ENCODE data around the gene C16orf92. TPM values are rescaled to one million over a fixed set of nuclear protein-coding genes. Genes with fewer than 3 reads are reported as not detected.

C16orf92 gene
- total and polyA plus RNA-seq, 2 of the 13 experiments (the other 11 are each of a cell fraction or from before 2014, with no cell fraction given): not detected

DNA sequence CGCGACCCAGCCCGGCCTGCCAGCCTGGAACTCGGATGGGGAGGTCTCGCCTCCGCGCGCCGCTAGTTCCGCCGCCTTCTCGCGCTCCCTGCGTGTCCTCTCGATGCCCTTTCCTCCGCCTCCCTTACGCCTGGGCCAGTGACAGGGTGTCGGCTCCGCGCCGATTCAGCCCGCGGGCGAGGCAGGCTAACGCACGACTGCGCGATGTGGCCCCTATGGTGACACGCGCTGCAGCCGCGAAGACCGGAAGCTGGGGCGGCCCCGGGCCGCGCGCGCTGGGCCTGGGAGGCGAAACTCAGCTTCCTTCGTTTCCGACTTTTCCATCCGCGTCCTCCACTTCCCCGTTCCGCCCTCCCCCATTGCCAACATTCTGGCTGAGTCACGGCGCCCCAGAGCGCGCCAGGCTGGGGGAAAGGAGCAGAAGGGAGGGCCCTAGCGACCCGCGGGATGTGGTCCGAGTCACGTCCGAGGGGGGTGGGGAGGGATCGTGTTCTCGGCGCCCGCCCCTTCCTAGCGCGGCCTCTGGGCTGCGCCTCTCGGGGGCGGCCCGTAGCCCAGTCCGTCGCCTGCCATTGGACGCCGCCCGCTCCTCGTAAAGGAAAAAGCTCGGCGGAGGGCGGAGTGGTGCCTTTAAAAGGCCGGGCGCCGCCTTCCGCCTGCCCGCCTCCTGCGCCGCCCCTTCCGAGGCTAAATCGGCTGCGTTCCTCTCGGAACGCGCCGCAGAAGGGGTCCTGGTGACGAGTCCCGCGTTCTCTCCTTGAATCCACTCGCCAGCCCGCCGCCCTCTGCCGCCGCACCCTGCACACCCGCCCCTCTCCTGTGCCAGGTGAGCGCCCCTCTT, 42.3 kb downstream of the C16orf92 start, which contains the start of gene ALDOA (continued):
- TF ChIP-seq, protein P1, sequence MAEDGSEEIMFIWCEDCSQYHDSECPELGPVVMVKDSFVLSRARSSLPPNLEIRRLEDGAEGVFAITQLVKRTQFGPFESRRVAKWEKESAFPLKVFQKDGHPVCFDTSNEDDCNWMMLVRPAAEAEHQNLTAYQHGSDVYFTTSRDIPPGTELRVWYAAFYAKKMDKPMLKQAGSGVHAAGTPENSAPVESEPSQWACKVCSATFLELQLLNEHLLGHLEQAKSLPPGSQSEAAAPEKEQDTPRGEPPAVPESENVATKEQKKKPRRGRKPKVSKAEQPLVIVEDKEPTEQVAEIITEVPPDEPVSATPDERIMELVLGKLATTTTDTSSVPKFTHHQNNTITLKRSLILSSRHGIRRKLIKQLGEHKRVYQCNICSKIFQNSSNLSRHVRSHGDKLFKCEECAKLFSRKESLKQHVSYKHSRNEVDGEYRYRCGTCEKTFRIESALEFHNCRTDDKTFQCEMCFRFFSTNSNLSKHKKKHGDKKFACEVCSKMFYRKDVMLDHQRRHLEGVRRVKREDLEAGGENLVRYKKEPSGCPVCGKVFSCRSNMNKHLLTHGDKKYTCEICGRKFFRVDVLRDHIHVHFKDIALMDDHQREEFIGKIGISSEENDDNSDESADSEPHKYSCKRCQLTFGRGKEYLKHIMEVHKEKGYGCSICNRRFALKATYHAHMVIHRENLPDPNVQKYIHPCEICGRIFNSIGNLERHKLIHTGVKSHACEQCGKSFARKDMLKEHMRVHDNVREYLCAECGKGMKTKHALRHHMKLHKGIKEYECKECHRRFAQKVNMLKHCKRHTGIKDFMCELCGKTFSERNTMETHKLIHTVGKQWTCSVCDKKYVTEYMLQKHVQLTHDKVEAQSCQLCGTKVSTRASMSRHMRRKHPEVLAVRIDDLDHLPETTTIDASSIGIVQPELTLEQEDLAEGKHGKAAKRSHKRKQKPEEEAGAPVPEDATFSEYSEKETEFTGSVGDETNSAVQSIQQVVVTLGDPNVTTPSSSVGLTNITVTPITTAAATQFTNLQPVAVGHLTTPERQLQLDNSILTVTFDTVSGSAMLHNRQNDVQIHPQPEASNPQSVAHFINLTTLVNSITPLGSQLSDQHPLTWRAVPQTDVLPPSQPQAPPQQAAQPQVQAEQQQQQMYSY (CRISPR knock-in tag; IDR thresholded peaks at IDR 0.05): no peak; the same call in 1 of the 2 replicates
- TF ChIP-seq ATF6 (CRISPR knock-in tag; conservative IDR thresholded peaks at IDR 0.05) (peak; percentile 60; the same call in 1 of the 2 replicates), HOXA9 (CRISPR knock-in tag; IDR thresholded peaks at IDR 0.05; ENCODE audit: borderline replicate concordance) (peak; percentile 33; the same call in 1 of the 2 replicates), ZNF777 (CRISPR knock-in tag; IDR thresholded peaks at IDR 0.05) (peak; percentile 73), ZBTB26 (CRISPR knock-in tag; IDR thresholded peaks at IDR 0.05; ENCODE audit: borderline replicate concordance) (peak; percentile 86), ZNF543 (CRISPR knock-in tag; IDR thresholded peaks at IDR 0.05) (peak; percentile 63; the same call in 1 of the 2 replicates), ATF7 (IDR thresholded peaks at IDR 0.05) (no peak), ATF7 (CRISPR knock-in tag; IDR thresholded peaks at IDR 0.05) (peak; percentile 75; the same call in 1 of the 2 replicates), POLR2G (IDR thresholded peaks at IDR 0.05; ENCODE audit: low read depth, low read length) (peak; percentile 97), U2AF1 (optimal IDR thresholded peaks at IDR 0.05; ENCODE audit: low read depth, low read length) (peak; percentile 27), EP300 (IDR thresholded peaks at IDR 0.05; ENCODE audit: low read depth in 2 of 2, low read length in 2 of 2) (peak; percentile 3 to 87), EP300 (CRISPR knock-in tag; IDR thresholded peaks at IDR 0.05; ENCODE audit: borderline replicate concordance) (peak; percentile 90), ZNF414 (CRISPR knock-in tag; IDR thresholded peaks at IDR 0.05) (peak; percentile 99), TIGD3 (CRISPR knock-in tag; IDR thresholded peaks at IDR 0.05; ENCODE audit: borderline replicate concordance) (peak; percentile 67; the same call in 1 of the 2 replicates), DMAP1 (CRISPR knock-in tag; IDR thresholded peaks at IDR 0.05) (peak; percentile 99), ZNF792 (CRISPR knock-in tag; IDR thresholded peaks at IDR 0.05) (peak; percentile 73; the same call in 1 of the 2 replicates), ZNF230 (CRISPR knock-in tag; IDR thresholded peaks at IDR 0.05) (no peak; the same call in 1 of the 2 replicates)
- TF ChIP-seq, protein P2, sequence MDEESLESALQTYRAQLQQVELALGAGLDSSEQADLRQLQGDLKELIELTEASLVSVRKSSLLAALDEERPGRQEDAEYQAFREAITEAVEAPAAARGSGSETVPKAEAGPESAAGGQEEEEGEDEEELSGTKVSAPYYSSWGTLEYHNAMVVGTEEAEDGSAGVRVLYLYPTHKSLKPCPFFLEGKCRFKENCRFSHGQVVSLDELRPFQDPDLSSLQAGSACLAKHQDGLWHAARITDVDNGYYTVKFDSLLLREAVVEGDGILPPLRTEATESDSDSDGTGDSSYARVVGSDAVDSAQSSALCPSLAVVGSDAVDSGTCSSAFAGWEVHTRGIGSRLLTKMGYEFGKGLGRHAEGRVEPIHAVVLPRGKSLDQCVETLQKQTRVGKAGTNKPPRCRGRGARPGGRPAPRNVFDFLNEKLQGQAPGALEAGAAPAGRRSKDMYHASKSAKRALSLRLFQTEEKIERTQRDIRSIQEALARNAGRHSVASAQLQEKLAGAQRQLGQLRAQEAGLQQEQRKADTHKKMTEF (CRISPR knock-in tag; IDR thresholded peaks at IDR 0.05): peak; percentile 99
